Astrocyte of the hippocampus (primary cell): ENCODE data around the gene APLN.

Experiments
- DNase-seq: peaks from one replicate; pipeline ENCODE4 v3.0.0; 2011; ENCODE audit warnings: low read depth, low spot score

Gene APLN

DNA sequence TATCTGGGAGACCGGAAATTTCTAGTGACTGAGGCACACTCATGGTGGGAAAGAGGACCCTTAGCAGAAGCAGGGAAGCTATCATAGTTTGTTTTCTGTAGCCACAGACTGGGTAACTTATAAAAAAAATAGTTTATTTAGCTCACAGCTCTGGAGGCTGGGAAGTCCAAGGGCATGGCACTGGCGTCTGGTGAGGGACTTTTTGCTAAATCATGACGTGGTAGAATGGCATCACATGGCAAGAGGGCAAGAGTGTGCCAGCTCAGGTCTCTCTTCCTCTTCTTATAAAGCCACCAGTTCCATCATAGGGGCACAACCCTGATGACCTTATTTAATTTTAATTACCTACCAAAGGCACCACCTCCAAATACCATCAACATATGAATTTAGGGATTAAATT, 13.3 kb downstream of the APLN start:
- no peak for DNase-seq

GRCh38 chrX:129640737-129641136, 14.0 kb downstream of the APLN start:
- DNase-seq: no peak

DNA sequence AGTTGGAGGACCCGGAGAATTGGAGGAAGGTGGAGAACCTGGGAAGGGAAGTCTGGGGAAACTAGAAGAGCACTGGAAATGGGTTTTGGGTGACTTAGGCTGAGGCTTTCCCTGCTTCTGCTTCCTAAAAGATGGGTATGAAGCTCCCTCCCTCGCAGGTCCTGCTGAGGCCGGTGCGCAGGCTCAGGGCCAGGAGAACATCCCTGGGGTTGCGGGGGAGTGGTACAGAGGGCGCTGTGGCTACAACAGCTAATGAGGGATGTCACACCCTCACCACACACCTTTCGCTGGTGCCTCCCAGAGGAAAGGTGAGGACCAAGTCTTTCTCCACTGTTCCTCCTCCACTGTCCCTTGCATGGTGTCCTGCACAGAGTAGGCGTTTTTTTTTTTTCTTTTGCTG, 15.8 kb downstream of the APLN start:
- DNase-seq: no peak

GRCh38 chrX:129637217-129638109, 17.3 kb downstream of the APLN start:
- peak; percentile 69 for DNase-seq

DNA sequence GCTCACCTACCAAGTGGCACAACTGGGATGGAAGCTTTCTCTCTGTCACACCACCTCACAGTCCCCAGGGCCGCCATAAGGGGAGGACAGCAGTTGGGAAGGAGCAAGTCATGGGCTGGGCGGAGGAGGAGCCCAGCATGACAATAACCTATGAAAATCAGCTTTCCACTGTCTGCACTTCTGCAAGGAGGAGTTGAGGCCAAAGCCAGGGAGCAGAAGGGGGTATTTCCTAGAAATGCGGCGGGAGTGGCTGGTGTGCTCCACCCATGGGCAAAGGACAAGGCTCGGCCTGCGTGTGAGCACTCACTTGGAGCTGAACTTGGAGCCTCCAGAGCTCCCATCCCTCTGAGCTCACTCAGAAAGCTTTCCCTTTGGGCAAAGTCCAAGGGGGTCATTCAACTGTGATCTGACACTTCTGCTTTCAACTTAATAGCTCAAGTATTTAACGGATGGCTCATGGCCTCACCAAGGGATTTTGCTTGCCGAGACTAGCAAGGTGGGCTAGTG, 18.5 kb downstream of the APLN start:
- DNase-seq: no peak

DNA sequence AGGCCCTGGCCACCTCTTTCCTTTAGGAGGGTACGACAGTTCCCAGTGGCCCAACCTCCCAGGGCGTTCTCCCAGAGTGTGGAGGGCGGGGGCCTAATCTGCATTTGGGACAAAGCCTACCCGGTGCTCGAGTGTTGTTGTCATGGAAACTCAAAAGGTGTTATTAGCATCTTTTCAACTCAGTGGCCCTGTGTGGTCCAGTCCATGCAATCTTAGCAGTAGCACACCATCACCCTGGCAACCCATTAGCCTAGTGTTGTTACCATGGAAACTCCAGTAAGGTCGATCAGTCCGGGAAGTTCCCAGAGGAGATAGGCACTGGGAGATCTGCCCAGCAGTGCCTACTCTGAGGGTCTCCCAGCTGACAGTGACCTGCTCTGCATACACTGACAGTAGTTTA, 20.2 kb downstream of the APLN start:
- DNase-seq: peak; percentile 33

GRCh38 chrX:129632443-129632842, 22.3 kb downstream of the APLN start:
- DNase-seq: peak; percentile 61

DNA sequence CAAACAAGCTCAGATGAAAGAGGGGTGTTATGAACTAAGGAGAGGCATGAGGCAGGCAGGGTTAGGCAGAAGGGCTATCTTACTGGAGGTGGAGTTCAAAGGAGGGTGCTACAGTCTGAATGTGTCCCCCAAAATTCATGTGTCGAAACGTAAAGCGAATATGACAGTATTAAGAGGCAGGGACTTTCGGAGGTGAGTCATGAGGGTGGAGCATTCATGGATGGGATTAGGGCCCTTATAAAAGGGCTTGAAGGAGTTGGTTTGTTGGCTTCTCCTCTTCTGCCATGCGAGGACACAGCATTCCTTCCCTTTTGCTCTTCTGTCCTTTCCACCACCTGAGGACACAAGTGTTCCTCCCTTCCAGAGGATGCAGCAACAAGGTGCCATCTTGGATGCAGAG, 22.9 kb downstream of the APLN start:
- DNase-seq: no peak

DNA sequence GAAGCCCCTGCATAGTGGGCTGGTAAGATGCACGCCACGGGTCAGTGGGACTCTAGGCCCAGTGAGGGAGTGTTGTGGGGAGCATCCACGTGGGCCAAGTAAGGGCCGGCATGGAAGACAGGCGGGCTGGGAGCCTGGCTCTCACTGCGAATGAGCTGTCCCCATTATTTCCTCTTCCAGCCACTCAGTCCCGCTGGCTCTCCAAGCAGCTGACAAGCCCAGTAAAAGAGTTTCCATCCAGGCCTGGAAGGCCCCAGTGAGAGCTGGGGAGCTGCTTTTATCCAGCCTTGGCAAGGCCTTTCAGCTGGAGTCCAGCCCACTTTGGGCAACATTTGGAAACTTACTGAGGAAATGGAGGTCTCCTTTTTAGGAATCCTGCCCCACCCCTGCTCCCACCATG, 24.9 kb downstream of the APLN start:
- DNase-seq: no peak

- no peak for DNase-seq
Observed at GRCh38 chrX:129626026-129626425, 28.7 kb downstream of the APLN start.

DNA sequence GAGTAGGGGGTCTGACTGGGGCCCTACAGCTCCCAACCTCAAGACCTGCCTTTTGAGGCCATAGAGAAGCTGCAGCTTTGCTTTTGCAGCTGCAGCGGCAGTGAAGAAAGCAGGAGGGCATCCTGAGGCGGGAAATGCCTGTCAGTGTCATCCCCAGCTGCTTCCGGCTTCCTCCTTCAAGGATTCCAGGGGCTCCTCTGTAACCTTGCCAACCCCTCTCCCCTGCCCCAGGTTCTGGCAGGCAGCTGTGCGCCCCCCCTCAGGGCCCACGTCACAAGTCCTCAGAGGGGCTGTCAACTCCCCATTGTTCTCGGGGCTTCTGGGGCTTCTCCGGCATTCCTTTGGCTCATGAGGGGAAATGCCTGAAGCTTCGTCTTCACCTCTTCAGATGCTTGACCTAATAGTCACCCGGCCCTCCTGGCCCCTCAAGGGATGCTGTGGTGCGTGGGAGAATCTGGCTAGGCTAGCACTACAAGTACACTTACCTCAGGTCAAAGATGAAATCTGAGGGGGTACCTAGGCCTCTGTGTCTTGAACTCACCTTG, 31.9 kb downstream of the APLN start:
- peak; percentile 70 for DNase-seq

DNA sequence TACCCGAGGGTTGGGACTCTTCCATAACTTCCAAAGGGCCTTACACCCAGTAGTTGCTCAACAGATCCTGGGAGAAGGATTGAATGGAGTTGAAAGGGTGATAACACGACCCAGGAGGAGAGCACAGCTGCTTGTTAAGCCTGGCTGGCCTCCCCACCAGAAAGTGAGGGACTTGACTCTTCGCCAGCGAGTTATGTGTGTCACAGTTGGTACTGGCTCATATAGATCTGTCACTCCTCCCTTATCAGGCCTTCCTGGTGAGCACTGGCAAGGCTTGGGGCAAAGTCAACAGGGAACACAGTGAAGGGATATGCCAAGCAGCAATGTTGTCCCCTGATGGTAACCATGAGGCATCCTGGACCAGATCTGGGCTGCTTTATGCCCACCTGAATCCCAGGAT, 35.8 kb downstream of the APLN start:
- no peak for DNase-seq

GRCh38 chrX:129617420-129617819, 37.3 kb downstream of the APLN start:
- DNase-seq: no peak

GRCh38 chrX:129614481-129615255, 40.1 kb downstream of the APLN start:
- no peak for DNase-seq

DNA sequence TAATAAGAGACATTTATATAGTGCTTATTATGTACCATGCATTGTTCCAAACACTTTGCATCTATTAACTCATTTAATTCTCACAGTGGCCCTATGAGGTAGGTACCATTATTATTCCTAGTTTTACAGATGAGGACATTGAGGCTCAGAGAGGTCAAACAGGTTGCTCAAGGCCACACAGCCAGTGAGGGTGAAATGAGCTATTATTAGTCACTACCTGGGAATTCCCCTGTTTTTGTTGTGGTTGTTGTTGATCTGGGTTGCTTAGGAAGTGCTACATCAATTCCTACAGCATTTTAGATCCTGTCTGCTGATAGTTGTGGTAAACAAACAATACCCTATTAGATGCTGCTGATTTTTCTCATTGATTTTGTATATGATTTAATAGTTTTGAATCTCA, 41.2 kb downstream of the APLN start:
- no peak for DNase-seq

GRCh38 chrX:129612396-129612795, 42.4 kb downstream of the APLN start:
- DNase-seq: no peak

DNA sequence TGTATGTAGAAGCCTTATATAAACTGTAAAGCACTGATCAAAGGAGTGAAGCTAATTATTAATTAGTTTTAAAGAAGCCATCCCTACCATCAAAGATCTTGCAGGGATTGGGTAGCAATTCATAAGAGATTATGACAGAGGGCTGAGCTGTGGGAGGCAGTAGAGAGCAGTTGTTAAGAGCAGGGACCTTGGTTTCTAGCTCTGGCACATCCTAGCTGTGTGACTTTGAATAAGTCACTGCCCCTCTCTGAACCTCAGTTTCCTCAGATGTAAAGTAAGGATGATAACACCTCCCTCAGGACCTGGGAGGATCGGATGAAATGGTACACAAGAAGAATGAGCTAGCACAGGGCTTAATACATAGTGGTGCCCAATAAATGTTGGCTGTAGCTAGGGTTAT, 45.4 kb downstream of the APLN start:
- no peak for DNase-seq

DNA sequence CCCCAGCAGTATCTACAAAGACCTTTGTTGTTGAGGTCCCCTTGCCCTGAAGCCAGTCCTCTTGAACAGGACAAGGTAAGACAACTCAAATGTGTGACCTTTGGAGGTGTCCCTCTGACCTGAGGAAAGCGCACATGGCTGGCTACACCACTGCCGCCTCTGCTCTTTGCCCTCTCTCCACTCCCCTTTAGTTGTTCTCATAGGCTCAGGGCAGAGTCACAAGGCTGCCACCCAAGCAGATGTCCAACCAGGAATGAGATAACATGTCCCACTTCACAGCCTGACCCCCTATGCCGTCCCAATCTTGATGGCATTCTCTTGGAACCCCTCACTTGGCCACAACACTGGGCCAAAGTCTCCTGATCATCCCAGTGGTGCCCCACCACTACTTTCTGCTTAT, 46.3 kb downstream of the APLN start:
- DNase-seq: no peak

GRCh38 chrX:129606918-129607317, 47.8 kb downstream of the APLN start:
- peak; percentile 71 for DNase-seq

DNA sequence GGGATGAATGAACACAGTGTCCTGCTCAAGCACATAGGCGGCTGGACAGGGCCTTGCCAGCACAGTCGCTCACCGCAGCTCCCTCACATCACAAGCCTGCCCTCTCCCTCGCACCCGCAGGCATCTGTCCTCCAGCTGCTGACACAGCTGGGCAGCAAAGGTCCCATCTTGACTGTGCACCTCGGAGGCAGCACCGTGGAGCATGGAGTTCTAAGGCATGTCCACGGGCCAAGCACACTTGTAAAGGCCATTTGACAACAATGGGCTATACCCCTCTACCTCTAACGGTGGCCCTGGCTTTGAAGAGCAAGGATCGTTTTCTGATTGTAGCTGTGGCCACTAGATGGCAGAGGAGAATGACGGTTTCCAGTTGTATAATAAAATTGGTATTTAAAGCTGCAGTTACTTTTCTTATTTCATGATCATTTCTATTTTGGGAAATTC, 53.8 kb downstream of the APLN start:
- peak; percentile 44 for DNase-seq

DNA sequence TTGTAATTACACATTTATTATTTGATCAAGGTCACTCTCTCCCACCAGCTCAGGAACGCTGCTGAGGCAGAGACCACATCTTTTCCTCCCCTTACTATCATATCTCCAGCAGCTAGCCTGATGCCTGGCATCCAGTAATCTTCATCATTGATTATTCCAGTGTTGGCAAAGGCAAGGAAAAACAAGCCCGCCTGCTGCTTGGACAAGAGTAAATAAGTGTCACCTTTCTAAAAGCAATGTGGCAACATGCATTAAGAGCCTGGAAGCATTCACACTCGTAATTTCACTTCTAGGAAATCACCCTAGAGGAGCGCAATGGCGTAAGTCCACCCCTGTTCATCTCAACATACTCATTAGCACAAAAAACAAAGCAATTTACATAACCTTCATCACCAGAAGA, 54.8 kb downstream of the APLN start:
- no peak for DNase-seq

GRCh38 chrX:129599499-129599898, 55.3 kb downstream of the APLN start:
- no peak for DNase-seq
